GM19452 (cell line): Measurements from ENCODE around the gene FBXO17.
A peak's percentile ranks its signal among the peaks of the same experiment; 100 is the strongest.
"Not testable (repeated sequence)": the region's sequence is repeated elsewhere in the genome, so short reads cannot be mapped to it uniquely, and the experiment has no call there.

Source experiments
- ATAC-seq: cut with Tn5 transposase; IDR thresholded peaks from one replicate; pipeline ENCODE4 v1.9.1; 2021; ENCODE audit not compliant: unreplicated experiment

FBXO17 gene

GRCh38 chr19:38980583-38981374, 5.2 kb upstream of the FBXO17 start:
- ATAC-seq: no peak

DNA sequence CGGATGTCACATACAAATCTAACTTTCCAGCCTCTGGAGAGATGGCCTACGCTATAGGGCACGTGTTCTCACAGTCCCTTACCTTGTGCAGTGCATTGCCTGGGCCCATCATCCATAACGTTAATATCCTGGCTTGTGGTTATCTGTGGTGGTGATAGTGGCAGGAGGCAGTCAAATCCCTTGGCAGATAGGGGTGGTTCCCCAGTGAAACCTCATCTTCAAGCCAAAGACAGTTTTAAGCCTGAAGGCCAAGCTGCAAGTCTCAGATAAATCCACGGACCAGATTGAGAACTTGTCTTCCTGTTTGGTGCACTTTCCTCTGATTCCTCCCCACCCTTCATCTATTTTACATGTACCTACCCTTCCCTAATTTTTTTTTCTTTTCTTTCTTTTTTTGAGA, 4.3 kb upstream of the FBXO17 start:
- ATAC-seq: no peak

GRCh38 chr19:38978326-38978689, 2.8 kb upstream of the FBXO17 start:
- ATAC-seq: no peak

DNA sequence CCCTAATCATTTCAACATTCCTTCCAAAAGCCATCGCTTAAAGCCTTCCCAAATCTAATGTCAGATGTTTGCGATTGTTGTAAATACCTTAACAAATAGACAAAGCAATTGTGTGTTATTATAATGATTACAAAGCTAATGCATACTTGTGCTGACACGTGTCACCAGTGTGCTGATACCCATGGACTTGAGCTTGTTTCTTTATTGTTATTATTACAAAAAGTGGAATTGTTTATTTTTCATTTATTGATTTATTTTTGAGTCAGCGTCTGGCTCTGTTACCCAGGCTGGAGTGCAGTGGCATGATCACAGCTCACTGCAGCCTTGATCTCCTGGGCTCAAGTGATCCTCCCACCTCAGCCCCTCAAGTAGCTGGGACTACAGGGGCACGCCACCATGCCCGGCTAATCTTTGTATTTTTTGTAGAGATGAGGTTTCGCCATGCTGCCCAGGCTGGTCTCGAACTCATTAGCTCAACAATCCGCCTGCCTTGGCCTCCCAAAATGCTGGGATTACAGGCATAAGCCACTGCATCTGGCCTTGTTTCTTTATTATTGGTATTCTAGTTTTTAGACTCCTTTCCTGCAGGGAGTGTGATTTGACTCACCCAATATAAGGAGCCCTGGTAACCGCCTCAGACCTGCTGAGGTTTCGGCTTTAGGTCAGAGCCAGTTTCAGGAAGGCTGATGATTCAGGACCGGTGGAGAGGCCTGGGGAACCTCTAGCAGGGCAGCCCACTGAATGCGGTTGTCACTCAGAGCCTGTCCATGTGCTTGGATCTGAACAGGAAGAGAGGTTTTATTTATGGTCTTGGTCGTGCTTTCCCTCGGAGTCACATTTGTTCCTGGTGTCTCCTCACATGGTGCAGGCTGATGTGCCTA, 2.1 kb upstream of the FBXO17 start:
- peak; percentile 71 for ATAC-seq

DNA sequence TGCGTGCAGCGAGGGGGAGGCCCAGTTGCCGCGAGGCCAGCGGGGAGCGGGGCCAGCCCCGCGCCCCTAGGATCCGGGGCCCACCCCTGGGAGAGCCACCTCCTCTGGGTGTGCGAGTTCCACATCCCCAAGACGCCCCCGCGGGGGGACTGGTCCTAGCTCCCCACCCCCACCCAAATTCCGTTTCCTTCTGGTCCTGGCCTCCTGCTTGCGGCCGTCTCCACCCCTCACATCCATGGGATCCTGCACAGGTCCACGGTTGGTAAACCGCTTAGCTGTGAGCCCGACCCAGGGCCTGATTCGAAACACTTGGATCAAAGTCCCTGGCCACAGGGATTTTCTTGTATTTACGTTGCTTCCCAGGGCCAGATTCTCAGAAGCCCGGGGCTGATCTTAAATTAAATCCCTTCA, 324 bp upstream of the FBXO17 start:
- no peak for ATAC-seq

- ATAC-seq: no peak
Observed at GRCh38 chr19:38974624-38975213, 823 bp downstream of the FBXO17 start.

GRCh38 chr19:38971672-38972071, 3.9 kb downstream of the FBXO17 start:
- ATAC-seq: no peak

- ATAC-seq: no peak
Observed at GRCh38 chr19:38970664-38971532, 4.6 kb downstream of the FBXO17 start.

DNA sequence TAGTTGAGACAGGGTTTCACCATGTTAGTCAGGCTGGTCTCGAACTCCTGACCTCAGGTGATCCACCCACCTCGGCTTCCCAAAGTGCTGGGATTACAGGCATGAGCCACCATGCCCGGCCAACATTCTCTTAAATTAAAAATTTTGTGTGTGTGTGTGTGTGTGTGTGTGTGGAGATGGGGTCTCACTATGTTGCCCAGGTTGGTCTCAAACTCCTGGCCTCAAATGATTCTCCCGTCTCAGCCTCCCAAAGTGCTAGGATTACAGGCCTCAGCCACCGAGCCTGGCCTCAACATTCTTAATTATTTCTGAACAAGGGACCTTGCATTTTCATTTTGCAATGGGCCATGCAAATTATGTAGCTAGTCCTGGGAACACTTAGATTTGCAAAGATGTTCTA, 9.4 kb downstream of the FBXO17 start:
- ATAC-seq: not testable (repeated sequence)

GRCh38 chr19:38964738-38965137, 10.8 kb downstream of the FBXO17 start:
- no peak for ATAC-seq

DNA sequence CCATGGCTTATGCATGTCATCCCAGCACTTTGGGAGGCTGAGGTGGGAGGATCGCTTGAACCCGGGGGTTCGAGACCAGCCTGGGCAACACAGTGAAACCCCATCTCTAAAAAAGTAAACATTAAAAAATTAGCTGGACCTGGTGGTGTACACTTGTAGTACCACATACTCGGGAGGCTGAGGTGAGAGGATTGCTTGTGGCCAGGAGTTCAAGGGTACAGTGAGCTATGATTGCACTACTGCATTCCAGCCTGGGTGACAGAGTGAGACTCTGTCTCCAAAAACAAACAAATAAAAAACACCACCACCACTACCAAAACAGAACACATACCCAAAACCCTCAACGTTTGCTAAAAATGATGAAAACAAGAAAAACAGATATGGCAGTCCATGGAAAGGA, 15.9 kb downstream of the FBXO17 start:
- no peak for ATAC-seq

DNA sequence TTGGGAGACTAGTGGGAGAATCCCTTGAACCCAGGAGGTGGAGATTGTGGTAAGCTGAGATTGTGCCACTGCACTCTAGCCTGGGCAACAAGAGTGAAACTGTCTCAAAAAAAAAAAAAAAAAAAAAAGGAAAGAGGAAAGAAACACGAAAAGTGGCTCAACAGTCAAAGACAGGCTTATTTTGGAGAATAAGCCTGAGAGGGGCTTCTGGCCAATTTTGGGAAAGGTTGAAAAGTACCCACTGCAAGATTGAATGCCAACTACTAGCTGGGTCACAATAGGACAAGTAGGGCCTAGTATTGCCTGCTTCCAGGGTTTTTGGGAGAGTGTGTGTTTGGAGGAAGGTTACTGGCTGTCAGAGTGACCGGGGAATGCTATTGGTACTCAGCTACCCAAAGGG, 17.2 kb downstream of the FBXO17 start:
- no peak for ATAC-seq

GRCh38 chr19:38956264-38956663, 19.3 kb downstream of the FBXO17 start:
- no peak for ATAC-seq

- no peak for ATAC-seq
Observed at GRCh38 chr19:38953677-38954076, 21.9 kb downstream of the FBXO17 start.

DNA sequence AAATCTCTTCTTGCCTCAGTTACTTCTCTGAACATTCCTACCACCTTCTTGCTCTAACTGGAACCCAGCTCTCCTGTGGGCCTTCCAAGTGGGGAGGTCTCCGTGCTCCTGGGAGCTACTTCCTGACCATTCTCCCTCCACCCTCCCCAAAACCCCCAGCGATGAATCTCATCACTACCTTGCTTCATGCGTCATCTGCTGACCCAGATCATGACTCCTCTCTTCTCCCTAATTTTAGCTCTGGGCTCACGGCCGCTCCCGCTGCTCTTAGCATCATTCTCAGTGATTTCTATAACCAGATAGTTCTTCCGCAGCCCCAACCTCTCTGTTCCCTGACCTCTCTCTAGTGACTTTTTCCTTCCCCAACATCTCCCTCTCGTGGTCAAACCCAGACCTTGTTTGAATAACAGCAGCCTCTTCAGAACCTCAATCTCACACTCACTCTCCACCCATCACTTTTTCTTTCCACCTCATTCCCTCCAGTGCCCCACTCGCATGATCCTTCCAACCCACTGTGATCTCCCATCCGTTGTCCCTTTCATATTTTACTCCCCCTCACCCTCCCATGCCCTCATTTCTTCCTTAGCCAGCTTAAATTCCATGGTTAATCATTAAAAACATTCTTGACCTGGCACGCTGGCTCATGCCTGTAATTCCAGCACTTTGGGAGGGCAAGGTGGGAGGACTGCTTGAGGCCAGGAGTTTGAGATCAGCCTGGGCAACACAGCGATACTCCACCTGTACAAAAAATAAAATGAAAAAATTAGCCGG, 23.0 kb downstream of the FBXO17 start:
- ATAC-seq: no peak

GRCh38 chr19:38951187-38951586, 24.4 kb downstream of the FBXO17 start:
- no peak for ATAC-seq

DNA sequence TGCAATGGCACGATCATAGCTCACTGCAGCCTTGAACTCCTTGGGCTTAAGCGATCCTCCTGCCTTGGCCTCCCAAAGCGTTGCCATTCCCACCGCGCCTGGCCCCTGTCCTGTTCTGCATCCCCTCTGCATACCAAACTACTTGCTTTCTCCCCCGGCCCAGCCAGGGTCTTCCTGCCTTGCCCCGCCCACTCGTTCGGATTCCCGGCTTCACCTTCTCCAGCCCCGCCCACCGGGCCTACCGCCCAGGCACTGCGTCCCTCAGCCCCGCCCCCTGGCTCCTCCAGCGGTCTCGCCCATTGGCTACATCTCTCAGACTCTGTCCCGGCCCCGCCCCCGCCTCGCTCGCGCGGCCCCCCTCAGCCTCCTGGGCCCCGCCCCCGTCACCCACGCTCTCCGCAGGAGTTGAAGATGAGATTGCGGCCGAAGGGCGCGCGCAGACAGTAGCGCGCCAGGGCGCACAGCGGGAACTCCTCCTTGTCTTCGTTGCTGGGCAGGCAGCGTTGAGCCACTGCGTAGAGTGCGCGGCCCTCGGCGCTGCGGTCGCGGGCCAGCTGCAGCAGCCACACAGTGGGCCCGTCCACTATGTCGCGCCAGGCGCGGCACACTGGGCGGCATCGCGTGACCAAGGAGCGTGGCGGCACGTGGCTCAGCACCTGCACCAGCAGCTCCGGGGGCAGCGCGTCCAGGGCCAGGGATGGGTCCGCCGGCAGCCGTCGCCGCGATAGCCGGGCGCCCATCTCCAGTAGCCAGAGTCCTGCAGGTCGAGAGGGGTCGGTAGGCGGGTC, 25.8 kb downstream of the FBXO17 start:
- ATAC-seq: no peak

- no peak for ATAC-seq
Observed at GRCh38 chr19:38946229-38947010, 29.1 kb downstream of the FBXO17 start.
